ENCODE measurements around the gene ACADVL.

Gene ACADVL

GRCh38 chr17:7252176-7253043, 32.7 kb downstream of the ACADVL start, which contains the start of gene ELP5:
Gene ELP5, plus strand, starts transcription at chr17:7252215. Its CDS starts 336 bp downstream, at chr17:7252551.
- DNase-seq: peak; percentile 96

- DNase-seq: no peak
Measured at GRCh38 chr17:7253082-7253481, 33.3 kb downstream of the ACADVL start.

GRCh38 chr17:7254511-7254910, 34.8 kb downstream of the ACADVL start:
- no peak for DNase-seq

GRCh38 chr17:7256766-7257456, 37.2 kb downstream of the ACADVL start:
- DNase-seq: no peak

- DNase-seq: no peak
Measured at GRCh38 chr17:7258731-7259554, 39.2 kb downstream of the ACADVL start.

GRCh38 chr17:7259555-7259889, 39.8 kb downstream of the ACADVL start:
- DNase-seq: no peak

GRCh38 chr17:7260151-7260550, 40.4 kb downstream of the ACADVL start:
- DNase-seq: no peak

GRCh38 chr17:7260651-7261378, 41.1 kb downstream of the ACADVL start:
- DNase-seq: peak; percentile 51

- peak; percentile 24 for DNase-seq
Measured at GRCh38 chr17:7261379-7262191, 41.8 kb downstream of the ACADVL start.

- DNase-seq: peak; percentile 90
Measured at GRCh38 chr17:7262192-7262934, 42.6 kb downstream of the ACADVL start, which contains the start of gene CLDN7. Gene CLDN7, minus strand, starts transcription at chr17:7262478. Its CDS starts 435 bp downstream, at chr17:7262043.

GRCh38 chr17:7262935-7263800, 43.4 kb downstream of the ACADVL start:
- DNase-seq: peak; percentile 45

- DNase-seq: no peak
Measured at GRCh38 chr17:7263801-7264078, 44.0 kb downstream of the ACADVL start.

- no peak for DNase-seq
Measured at GRCh38 chr17:7266784-7267183, 47.0 kb downstream of the ACADVL start.
